HepG2 (cell line): ENCODE data around the gene ZNF541. TPM values are rescaled to one million over a fixed set of nuclear protein-coding genes. Genes with fewer than 3 reads are reported as not detected.
A peak's percentile ranks its signal among the peaks of the same experiment; 100 is the strongest.

Experiments used
- ATF4 ChIP-seq, 2 experiments: fragments of 450-650 bp in 1 of 2; sonication (generic) in 1 of 2; formaldehyde crosslinking; IDR thresholded peaks; 2 replicates each; pipeline versions ENCODE4 v1.5.0 to v1.8.0; 2020 to 2022; ENCODE audit warnings: mild to moderate bottlenecking in 1 of 2, missing genetic modification reagents in 1 of 2
- E2F5 ChIP-seq: sonication (generic); formaldehyde crosslinking; conservative IDR thresholded peaks from 2 replicates; pipeline ENCODE4 v1.4.0; 2020; ENCODE audit warnings: missing genetic modification reagents
- FOXA3 ChIP-seq: IDR thresholded peaks from 2 replicates; pipeline ENCODE4 v1.6.1; 2016; ENCODE audit warnings: missing genetic modification reagents, missing compliant biosample characterization
- HIC2 ChIP-seq: sonication (generic); formaldehyde crosslinking; IDR thresholded peaks from 2 replicates; pipeline ENCODE4 v1.9.0; 2022; ENCODE audit warnings: low read depth, missing genetic modification reagents
- JDP2 ChIP-seq: sonication (generic); formaldehyde crosslinking; IDR thresholded peaks from 2 replicates; pipeline ENCODE4 v1.8.1; 2022; ENCODE audit warnings: missing genetic modification reagents, borderline replicate concordance
- KLF13 ChIP-seq: sonication (generic); formaldehyde crosslinking; IDR thresholded peaks from 2 replicates; pipeline ENCODE4 v1.4.0; 2020; ENCODE audit warnings: mild to moderate bottlenecking, missing genetic modification reagents
- MTF1 ChIP-seq: sonication (generic); formaldehyde crosslinking; IDR thresholded peaks from 2 replicates; pipeline ENCODE4 v1.5.0; 2020; ENCODE audit warnings: missing genetic modification reagents
- NCOR1 ChIP-seq: fragments of 200-600 bp; sonication (generic); IDR thresholded peaks from 2 replicates; pipeline ENCODE4 v1.7.0; 2017; ENCODE audit warnings: antibody characterized with exemption, low read length, borderline replicate concordance
- NR2F1 ChIP-seq, 2 experiments: fragments of 450-650 bp in 1 of 2; formaldehyde crosslinking in 1 of 2; IDR thresholded peaks; 2 replicates each; pipeline versions ENCODE4 v1.5.0 to v1.6.1; 2016 to 2020; ENCODE audit warnings: mild to moderate bottlenecking in 1 of 2, missing compliant biosample characterization in 1 of 2, missing genetic modification reagents in 1 of 2, moderate library complexity in 1 of 2
- PPARG ChIP-seq: conservative IDR thresholded peaks from 2 replicates; pipeline ENCODE4 v1.6.1; 2016; ENCODE audit warnings: missing biosample characterization, missing genetic modification reagents
- SKI ChIP-seq: fragments of 450-650 bp; IDR thresholded peaks from one replicate; pipeline ENCODE4 v1.6.1; 2018; ENCODE audit warnings: mild to moderate bottlenecking; ENCODE audit not compliant: partially characterized antibody
- SPEN ChIP-seq: sonication (generic); formaldehyde crosslinking; IDR thresholded peaks from 2 replicates; pipeline ENCODE4 v1.5.1; 2020; ENCODE audit warnings: low read depth, mild to moderate bottlenecking, missing genetic modification reagents
- STAG1 ChIP-seq: sonication (generic); formaldehyde crosslinking; IDR thresholded peaks from 2 replicates; pipeline ENCODE4 v1.4.0; 2020; ENCODE audit warnings: missing genetic modification reagents
- STAT5B ChIP-seq: sonication (generic); formaldehyde crosslinking; IDR thresholded peaks from 2 replicates; pipeline ENCODE4 v1.4.0; 2020; ENCODE audit warnings: missing genetic modification reagents
- YEATS4 ChIP-seq: sonication (generic); formaldehyde crosslinking; IDR thresholded peaks from 2 replicates; pipeline ENCODE4 v1.4.0; 2020; ENCODE audit warnings: missing genetic modification reagents, borderline replicate concordance
- ZNF331 ChIP-seq: sonication (generic); formaldehyde crosslinking; IDR thresholded peaks from 2 replicates; pipeline ENCODE4 v1.4.0; 2020; ENCODE audit warnings: missing genetic modification reagents
- ZNF605 ChIP-seq: sonication (generic); formaldehyde crosslinking; IDR thresholded peaks from 2 replicates; pipeline ENCODE4 v1.8.0; 2022; ENCODE audit warnings: mild to moderate bottlenecking, missing genetic modification reagents
- ZNF609 ChIP-seq: sonication (generic); formaldehyde crosslinking; IDR thresholded peaks from 2 replicates; pipeline ENCODE4 v1.4.0; 2020; ENCODE audit warnings: mild to moderate bottlenecking, missing genetic modification reagents, borderline replicate concordance
- ZNF674 ChIP-seq: sonication (generic); formaldehyde crosslinking; IDR thresholded peaks from 2 replicates; pipeline ENCODE4 v1.5.0; 2020; ENCODE audit warnings: low read depth, mild to moderate bottlenecking, missing genetic modification reagents
- ZNF768 ChIP-seq: sonication (generic); formaldehyde crosslinking; IDR thresholded peaks from 2 replicates; pipeline ENCODE4 v1.4.0; 2020; ENCODE audit warnings: missing genetic modification reagents
- polyA plus RNA-seq, 8 experiments: library from polyadenylated mRNA; depleted of rRNA in 3 of 8; stranded (reverse) in 7 of 8; unstranded in 1 of 8; fragments of >200 nt; fragmentation: Illumina TruSeq in 4 of 8; extraction: Trizol in 4 of 8; gene quantifications; 2 replicates each; pipeline versions ENCODE4 v1.2.1 to v1.2.3, GENCODE V29; 2011 to 2016; ENCODE audit warnings: low read depth in 4 of 8, missing spikeins in 1 of 8, mixed read lengths in 1 of 8; ENCODE audit not compliant: insufficient read depth in 1 of 8
- total RNA-seq, 5 experiments: library from RNA; depleted of rRNA; stranded (reverse); fragments of >200 nt; fragmentation: Illumina TruSeq; extraction: Trizol; gene quantifications; 2 replicates each; pipeline ENCODE4 v1.2.3, GENCODE V29; 2016; ENCODE audit warnings: low read depth in 1 of 5

ZNF541 gene
- total and polyA plus RNA-seq, 2 of the 13 experiments (the other 11 are each of a cell fraction or from before 2014, with no cell fraction given) = 0.03 to 0.04 TPM

GRCh38 chr19:47600246-47601179 is 27.6 kb upstream of the ZNF541 start (continued):
- 0 out of 2 replicates have a peak, but pooled peaks have one; percentile 7 for TF ChIP-seq STAG1
- peak; percentile 67 for TF ChIP-seq ZNF605 (CRISPR knock-in tag)
- TF ChIP-seq MTF1 (CRISPR knock-in tag) = no peak
- peak; percentile 60 for TF ChIP-seq FOXA3 (CRISPR knock-in tag)
- TF ChIP-seq ZNF674 (CRISPR knock-in tag) = no peak
- TF ChIP-seq ATF4 (CRISPR knock-in tag; IDR thresholded peaks at IDR 0.05) = peak in 1 of 2 experiments; percentile 55; a peak in 2 of 4 replicates
- TF ChIP-seq PPARG (CRISPR knock-in tag) = 0 out of 2 replicates have a peak, but pooled peaks have one; percentile 49
- no peak for TF ChIP-seq KLF13 (CRISPR knock-in tag)
- TF ChIP-seq ZNF609 = 0 out of 2 replicates have a peak, but pooled peaks have one; percentile 53
- TF ChIP-seq SPEN (CRISPR knock-in tag) = peak; percentile 75
- peak; percentile 50; the same call in 1 of the 2 replicates for TF ChIP-seq ZNF768 (CRISPR knock-in tag)
- TF ChIP-seq SKI = no peak
- no peak for TF ChIP-seq STAT5B (CRISPR knock-in tag)
- no peak for TF ChIP-seq NR2F1 (CRISPR knock-in tag; IDR thresholded peaks at IDR 0.05)
- 0 out of 2 replicates have a peak, but pooled peaks have one; percentile 35 for TF ChIP-seq HIC2 (CRISPR knock-in tag)
- TF ChIP-seq NCOR1 = peak; percentile 28; the same call in 1 of the 2 replicates
- no peak for TF ChIP-seq JDP2 (CRISPR knock-in tag)
- TF ChIP-seq YEATS4 (CRISPR knock-in tag) = peak; percentile 47; the same call in 1 of the 2 replicates
- TF ChIP-seq E2F5 (CRISPR knock-in tag) = peak; percentile 86
- TF ChIP-seq ZNF331 (CRISPR knock-in tag) = 0 out of 2 replicates have a peak, but pooled peaks have one; percentile 53
